GM21619 (cell line): ENCODE measurements around the gene CASTOR2.
"Not testable (repeated sequence)": the region's sequence is repeated elsewhere in the genome, so short reads cannot be mapped to it uniquely, and the experiment has no call there.

Source experiments
- ATAC-seq: cut with Tn5 transposase; IDR thresholded peaks from one replicate; pipeline ENCODE4 v1.9.1; 2021; ENCODE audit not compliant: unreplicated experiment

Gene CASTOR2

DNA sequence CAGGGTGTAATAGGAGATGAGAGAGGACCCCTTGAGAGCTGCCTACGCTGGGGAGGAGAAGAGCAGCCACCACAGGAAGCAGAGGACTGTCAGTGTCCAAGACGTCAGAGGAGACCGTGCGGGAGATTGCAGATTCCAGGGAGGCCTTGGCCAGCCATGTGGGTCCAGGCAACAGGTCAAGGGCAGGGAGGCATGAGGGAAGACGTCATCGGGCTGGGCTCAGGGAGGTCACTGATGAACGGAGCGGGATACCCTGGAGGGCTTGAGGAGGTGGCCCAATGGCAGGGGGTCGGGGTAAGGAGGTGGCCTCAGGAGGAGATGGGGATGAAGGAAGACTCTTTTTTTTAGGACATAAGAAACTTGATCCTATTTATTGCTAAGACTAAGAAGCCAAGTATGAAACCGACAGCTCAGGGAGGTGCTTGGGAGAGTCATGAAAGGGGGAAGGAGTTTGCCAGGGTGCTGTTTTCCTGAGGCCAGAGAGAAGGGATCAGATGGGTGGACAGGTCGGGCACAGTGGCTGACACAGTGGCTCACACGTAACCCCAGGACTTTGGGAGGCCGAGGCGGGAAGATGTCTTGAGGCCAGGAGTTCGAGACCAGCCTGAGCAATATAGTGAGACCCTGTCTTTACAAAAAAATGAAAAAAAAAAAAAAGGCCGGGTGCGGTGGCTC is 30.5 kb downstream of the CASTOR2 start:
- ATAC-seq, result not testable (repeated sequence)

DNA sequence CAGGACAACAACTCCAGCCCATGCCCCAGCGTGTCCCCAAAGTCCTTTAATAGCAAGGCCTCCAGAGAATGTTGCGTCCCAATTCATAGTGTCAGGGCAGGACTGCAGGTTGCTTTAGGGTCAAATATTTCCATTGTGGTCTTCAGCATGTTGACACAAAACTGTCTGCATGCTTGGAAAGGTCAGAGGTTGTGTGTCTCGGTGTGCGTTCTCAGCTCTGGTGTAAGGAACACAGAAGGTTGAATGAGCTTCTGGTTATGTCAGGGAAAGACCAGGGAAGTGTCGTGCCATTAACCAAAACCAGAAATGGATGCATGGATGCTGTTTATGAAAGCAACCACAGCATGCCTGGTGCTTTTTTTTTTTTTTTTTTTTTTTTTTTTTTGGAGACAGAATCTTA is 31.9 kb downstream of the CASTOR2 start:
- ATAC-seq, result not testable (repeated sequence)

DNA sequence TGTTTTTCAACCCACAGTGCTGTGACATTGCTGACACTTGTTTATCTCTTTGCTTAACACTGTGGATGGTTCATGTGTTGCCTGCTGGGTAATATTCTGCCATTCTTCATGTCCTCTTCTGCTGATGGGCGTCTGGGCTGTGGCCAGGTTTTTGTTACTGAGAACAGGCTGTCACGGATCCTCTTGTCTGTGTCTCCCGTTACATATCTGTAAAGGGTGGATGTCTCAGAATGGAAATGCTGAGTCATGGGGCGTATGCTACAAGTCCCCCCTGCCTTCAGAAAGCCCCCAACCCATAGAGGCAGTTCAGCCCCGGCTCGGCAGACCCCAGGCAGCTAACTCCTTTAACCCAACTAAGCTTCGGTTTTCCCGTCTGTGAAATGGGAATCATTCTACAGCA is 33.3 kb downstream of the CASTOR2 start:
- ATAC-seq, result not testable (repeated sequence)

DNA sequence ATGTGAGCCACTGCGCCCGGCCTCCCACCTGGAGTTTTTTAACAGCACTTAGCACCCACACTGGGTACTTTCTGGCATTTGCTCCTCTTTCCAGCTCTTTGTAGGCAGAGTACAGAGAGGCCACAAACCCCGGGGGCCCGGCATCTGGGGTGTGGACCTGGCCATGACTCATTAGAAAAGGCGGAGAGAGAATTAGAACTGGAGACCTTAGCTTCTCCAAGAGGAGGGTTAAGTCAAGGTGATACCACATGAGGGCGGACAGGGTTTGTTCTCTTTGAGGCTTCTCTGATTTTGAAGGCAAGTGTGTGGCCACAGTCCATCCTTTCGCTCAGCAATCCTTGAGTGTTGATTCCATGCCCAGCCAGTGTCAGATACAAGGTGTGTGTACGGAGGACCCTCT is 36.9 kb downstream of the CASTOR2 start:
- not testable (repeated sequence) for ATAC-seq

DNA sequence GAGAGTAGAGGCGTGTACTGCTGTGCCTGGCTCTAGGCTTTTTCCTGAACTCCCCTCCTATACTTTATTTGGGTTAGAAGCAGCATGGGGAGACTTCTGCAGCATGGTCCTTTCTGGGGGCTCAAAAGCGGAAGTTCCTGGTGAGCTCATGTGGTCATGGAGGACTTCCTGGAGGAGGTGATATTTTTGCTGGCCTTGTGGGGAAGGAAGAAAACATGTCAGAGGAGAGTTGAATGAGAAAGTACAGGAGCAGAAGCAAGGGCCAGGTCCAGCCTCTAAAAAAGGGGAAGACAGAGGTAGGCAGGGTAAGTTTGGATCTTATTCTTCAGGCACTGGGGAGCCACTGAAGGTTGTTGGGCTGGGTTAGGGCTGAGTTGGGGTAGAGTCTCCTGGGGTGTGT is 45.5 kb downstream of the CASTOR2 start:
- no peak for ATAC-seq

DNA sequence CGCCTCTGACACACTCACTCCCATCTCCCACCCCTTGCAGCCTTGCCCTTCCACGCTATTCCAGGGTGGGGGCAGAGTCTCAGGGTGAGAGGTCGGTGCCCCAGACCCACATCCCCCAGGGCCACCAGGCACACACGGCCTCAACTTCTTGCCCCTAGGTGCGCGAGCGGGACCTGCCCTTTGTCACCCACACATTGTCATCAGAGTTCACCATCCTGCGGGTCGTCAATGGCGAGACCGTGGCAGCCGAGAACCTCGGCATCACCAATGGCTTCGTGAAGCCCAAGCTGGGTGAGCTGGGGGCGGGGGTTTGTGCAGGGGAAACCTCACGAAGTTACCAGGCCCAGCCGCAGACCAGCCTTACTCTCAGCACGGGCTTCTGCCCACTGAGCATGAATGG is 53.3 kb downstream of the CASTOR2 start:
- no peak for ATAC-seq

DNA sequence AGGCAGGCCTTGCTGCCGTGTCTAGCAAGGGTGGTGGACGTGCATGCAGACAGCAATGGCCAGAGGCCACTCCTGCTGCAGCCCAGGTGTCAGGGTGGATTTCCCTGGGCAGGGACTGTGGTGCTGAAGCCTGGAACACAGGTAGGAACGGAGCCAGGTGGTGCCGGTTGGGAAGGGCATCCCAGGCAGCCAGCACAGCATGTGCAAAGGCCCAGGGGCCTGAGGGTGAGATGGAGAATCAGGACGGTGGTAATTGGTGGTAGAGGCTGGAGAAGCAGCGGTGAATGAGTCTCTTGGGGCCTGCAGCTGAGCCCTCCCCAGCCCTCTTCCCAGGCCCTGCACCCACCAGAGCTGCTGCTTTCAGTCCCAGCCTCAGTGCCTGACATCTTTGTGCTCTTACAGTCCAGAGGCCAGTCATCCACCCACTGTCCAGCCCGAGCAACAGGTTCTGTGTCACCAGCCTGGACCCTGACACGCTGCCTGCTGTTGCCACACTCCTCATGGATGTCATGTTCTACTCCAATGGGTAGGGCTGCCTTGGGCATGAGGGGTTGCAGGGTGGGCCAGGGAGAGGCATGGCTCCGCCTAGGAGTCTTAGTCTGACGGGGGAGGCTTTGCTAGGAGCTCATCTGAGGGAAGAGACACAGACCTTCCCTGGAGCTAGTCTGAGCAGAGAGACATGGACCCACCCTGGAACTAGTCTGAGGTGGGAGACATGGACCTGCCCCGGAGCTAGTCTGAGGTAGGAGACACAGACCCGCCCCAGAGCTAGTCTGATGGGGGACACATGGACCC is 54.3 kb downstream of the CASTOR2 start:
- no peak for ATAC-seq

DNA sequence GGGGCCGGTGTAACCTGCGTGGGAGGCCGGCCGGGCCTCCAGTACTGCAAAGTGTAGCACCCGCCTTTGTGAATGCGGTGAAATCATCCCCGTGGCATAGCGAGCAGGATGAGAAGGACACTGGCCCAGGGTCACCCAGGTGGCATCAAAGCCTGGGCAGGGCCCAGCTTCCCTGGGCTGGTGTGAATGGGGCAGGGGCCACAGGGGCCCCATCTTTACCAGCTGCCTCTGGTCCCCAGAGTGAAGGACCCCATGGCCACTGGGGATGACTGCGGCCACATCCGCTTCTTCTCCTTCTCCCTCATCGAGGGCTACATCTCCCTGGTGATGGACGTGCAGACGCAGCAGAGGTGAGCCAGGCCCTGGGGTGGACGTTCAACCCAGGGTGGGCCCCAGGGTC is 55.3 kb downstream of the CASTOR2 start:
- no peak for ATAC-seq

DNA sequence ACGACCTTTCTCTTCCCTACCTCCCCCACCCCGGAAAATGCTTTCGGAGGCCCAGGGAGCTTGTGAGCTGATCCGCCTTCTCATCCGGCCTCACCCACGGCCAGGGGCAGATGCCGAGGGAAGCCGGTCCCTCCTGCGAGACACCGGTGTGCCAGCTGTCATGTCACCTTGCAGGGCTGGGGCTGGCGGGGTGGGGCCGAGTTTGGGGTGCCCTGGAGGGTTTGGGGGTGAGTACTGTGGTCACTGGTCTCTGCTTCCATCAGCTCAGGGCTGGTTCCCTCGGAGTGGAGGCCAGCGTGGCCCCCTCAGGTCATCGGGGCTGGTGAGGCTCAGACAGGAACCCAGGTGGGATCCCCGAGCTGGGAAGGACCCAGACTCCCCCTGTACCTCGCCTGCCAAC is 60.4 kb downstream of the CASTOR2 start:
- no peak for ATAC-seq

DNA sequence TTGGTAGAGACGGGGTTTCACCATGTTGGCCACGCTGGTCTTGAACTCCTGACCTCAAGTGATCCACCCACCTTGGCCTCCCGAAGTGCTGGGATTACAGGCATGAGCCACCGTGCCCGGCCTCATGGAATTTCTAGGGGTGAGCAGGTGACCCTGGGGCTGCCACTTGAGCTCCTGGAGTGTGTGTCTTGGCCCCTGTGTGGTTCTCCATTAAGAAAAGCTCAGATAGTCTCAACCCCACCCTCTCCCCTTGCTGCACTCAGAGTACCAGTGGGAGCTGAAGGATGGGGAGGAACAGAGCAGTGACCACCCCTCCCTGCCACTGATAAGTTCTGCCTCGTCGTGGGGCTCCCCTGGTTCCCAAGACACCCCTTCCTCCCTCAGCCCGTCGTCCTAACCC is 63.8 kb downstream of the CASTOR2 start:
- ATAC-seq, result no peak

DNA sequence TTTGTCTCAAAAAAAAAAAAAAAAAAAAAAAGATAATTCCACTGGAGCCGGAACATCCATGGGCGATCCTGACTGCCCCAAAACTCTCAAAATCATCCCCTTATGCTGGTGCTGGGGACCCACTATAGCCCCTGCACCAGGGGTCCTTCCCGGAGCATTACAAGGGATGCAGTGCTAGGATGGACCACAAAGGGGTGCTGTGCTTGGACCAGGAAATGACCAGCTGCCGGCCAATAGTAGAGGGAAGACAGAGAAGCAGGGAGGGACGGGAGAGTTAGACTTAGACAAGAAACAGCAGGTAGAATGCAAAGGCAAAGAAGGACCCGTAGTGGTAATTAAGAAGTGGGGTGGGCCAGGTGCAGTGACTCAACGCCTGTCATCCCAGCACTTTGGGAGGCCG is 68.6 kb downstream of the CASTOR2 start:
- ATAC-seq, result no peak

DNA sequence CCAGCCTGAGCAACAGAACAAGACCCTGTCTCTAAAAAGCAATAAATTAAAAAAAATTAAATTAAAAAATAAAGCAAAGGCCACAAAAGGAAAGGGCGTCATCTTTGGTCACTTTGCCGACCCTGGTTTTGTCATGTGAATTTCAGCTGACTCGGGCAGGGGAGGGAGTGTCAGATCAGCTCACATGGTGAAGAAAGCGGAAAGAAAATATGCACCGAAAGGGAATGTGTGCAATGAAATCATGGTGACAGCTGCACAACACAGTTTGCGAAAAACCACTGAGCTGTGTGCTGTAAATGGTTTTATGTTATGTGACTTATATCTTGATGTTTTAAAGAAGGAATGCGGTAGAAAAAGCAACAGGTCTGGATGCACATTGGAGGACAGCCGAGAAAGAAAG is 69.3 kb downstream of the CASTOR2 start:
- no peak for ATAC-seq

DNA sequence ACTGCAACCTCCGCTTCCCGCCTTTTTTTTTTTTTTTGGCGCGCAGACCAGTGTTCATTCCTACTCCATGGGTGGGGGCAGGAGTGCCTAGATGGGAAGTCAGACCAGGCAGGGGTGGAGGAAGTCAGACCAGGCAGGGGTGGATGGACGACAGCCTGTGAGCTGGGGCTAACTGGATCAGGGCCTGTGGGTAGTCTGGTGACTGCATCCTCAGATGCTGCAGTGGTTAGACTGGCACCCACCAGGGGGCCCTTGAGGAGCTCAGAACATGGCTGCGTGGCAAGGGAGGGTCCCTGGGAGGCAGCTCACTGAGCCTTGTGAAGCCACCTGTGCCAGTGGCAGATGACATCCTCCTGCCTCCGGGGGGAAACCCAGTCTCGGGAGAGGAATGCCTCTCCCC is 74.0 kb downstream of the CASTOR2 start:
- no peak for ATAC-seq

DNA sequence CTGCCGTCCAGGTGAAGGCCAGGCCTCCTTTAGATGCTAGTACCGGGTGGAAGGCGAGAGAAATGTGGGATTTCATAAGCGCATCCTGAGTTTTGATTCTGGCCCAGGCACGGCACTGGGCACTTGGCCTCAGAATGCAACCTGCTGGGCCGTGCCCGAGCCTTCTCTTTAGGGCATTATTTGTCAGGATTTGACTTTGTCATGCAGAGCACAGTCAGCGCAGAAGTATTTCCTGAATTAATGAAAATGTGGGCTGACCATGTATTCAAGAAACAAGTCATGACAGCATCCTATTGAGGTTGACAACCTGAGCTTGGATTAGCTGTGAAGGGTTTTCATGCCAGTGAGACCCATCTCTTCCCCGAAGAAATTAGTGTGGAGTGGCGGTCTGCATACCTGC is 74.7 kb downstream of the CASTOR2 start:
- ATAC-seq, result no peak

DNA sequence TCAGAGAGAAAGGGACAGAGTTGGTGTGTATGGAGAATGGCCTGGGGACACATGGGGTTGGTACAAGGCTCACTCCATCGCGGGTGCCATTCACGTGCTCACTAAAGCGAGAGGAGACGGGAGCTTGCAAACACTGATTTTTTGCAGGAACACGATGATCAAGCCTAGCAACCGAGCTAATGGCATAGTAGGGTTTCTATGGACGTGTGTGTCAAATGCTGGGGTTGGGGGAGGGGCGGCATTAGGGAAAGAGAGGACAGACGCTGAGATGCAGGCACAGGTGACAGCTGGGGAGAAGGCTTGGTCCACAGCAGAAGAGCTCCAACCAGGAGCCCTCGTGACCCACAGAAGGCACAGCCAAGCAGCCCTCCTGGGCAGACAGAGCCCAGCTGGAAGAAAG is 75.2 kb downstream of the CASTOR2 start:
- ATAC-seq, result no peak

DNA sequence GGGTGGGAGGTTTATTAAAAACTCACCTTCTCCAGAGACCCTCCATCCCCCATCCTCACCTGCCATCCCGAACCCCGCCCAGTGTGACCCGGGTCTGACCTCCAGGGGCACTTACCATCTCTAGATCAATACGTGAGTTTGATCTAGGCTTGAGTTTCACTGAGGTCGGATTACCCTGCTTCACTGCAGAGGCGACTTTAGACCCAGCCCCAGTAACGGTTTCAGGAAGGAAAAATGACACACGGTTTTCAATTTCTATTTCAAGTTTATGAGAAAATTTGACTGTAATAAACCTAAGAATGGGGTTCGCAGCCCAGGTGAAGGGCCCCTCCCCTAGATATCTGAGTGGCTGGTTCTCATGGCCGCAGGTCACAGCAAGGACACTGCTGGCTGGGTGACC is 76.0 kb downstream of the CASTOR2 start:
- ATAC-seq, result no peak

DNA sequence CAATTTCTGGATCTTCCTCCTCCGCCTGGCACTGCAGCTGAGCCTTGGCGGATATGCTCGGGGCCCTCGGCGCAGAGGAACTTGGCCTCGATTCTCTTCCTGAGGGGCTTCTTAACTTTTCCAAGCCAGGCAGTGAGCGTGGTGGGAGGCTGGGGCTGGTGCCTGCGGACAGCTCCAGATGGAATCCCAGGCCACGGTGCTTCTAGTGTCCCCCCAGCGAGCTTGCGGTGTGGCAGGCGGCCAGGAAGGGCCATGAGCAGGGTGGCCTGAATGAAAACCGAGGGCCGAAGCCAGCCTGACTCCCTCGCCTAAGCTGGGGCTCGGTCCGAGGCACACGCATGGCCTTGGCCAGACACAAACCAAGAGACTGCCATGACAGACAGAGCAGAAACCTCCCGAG is 77.8 kb downstream of the CASTOR2 start:
- no peak for ATAC-seq

DNA sequence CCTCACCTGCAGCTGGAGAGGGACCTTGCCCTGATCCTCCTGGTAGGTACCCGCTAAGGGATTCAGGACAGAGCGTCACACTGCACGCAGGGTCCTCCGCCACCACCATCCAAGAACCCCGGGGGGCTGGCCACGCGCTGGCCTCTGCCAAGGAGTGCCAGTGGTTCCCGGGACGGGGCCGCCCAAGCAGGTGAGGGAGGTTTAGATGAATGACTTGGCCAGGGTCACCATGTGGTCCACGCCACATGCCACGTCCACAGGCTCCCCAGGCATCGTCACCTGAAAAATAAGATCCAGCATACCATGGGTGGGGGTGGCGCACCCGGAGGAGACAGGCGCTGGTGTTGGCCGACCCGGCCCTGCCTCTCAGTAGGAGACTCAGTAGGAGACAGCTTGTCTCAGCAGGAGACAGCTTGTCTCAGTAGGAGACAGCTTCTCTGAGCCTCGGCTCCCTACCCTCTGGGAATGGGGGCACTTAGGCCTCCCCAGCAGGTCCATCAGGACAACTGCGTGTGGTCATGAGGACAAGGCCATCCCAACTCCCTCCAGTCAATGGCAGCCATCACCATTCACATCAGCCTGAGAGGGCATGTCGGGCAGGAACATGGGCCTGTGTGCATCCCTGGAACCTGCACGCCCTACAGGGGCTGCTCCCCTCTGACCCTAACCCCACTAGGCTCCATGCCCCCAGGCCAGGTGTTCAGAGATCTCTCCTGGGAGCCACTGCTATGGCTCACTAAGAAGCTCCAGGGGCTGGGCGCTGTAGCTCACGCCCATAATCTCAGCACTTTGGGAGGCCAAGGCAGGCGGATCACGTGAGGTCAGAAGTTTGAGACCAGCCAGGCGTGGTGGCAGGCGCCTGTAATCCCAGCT is 78.6 kb downstream of the CASTOR2 start:
- ATAC-seq, result no peak

DNA sequence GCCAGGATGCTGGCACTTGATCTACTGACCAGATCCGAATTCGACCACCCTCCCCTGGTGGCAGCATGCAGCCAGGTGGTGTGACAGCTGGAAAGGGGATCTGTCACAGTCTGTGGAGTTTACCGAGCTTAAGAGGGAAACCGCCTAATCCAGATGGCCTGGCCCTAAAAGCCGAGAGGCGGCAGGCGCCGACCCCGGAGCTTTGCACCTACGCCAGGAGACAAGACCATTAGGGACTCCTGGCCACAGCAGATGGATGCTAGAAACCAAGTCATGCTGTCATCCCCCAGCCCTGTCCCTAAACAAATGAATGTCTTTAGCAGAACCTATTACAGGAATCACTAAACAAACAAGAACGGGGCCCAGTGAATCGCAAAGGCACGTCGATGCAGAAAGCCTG is 81.4 kb downstream of the CASTOR2 start:
- no peak for ATAC-seq

DNA sequence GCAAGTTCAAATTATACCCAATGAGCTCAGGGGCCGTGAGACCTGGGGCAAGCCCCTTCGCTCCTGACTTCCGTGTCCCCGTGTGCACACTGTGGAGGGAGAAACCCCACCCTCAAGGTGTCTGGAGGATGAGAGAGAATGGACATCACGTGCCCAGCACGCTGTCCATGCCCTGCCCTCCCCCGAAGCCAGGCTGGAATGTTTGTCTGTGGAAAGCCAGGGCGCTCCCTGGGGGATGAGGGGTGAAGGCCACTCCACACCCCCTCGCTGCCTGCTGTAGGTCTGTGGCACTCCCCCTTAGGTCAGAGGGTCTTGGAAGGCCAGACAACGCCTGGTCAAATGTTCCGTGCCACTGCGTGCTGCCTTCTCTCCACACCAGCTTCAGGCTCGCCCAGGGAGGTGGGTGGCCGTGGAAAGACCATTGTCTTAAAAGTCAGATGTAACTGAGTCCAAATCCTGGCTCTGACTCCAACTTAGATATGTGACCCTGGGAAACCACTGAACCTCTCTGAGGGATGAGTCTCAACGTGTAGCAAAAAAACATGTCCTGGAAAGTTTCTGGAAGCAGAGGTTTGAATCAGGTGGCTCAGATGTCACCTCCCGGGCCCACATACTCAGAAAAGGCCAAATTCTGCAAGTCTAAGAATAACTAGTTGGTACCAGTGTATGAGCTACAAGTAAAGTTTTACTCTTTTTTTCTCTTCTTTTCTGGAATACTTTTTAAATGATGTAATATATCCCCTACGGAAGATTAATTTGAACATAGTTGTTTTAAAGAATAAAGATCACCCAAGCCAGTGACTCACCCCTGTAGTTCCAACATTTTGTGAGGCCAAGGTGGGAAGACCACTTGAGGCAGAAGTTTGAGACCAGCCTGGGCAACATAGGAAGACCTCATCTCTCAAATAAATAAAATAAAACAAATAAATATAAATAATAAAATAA is 84.2 kb downstream of the CASTOR2 start:
- ATAC-seq, result no peak

DNA sequence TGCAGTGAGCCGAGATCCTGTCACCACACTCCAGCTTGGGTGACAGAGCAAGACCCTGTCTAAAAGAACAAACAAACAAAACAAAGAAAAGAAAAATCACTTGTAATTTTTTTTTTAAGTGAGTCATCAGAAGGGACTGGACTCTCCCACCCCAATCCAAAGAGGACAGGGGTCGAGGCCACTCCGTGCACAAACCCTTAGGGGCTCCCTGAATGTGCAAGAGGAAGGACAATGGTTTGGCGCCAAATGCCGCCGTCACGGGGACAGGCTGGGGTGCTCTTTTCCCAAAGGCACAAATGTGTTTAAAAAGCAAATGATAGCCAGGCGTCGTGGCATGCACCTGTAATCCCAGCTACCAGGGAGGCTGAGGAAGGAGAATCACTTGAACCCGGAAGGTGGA is 85.3 kb downstream of the CASTOR2 start:
- no peak for ATAC-seq
